GM12878 (cell line): ENCODE results near the gene RMND1.

Experiments used
- ATF2 ChIP-seq: IDR thresholded peaks from 2 replicates; pipeline ENCODE4 v1.6.1; 2012; ENCODE audit warnings: low read length, inconsistent platforms
- EP300 ChIP-seq, 2 experiments: fragments of 150-350 bp in 1 of 2; IDR thresholded peaks; 2 replicates each; pipeline ENCODE4 v1.6.1; 2011 to 2012; ENCODE audit warnings: low read depth in 2 of 2, low read length in 2 of 2, borderline replicate concordance in 1 of 2, improper control_type of control experiment in 1 of 2, inconsistent platforms in 1 of 2; ENCODE audit not compliant: control insufficient read depth in 1 of 2
- EZH2 ChIP-seq: IDR thresholded peaks from 2 replicates; pipeline ENCODE4 v1.6.1; 2012; ENCODE audit warnings: low read depth, mild to moderate bottlenecking, control low read depth, inconsistent platforms, low read length, borderline replicate concordance; ENCODE audit not compliant: control insufficient read depth
- FOXM1 ChIP-seq: IDR thresholded peaks from 2 replicates; pipeline ENCODE4 v1.6.1; 2012; ENCODE audit warnings: low read depth, mild to moderate bottlenecking, inconsistent platforms, low read length, moderate library complexity
- GATAD2B ChIP-seq: fragments of 450-650 bp; conservative IDR thresholded peaks from 2 replicates; pipeline ENCODE4 v1.6.1; 2017; ENCODE audit warnings: low read depth, mild to moderate bottlenecking, moderate library complexity
- HCFC1 ChIP-seq: fragments of 150-350 bp; IDR thresholded peaks from 2 replicates; pipeline ENCODE4 v1.6.1; 2014; ENCODE audit warnings: low read length
- MAX ChIP-seq: IDR thresholded peaks from 2 replicates; pipeline ENCODE4 v1.6.1; 2012; ENCODE audit warnings: low read depth, low read length, improper control_type of control experiment
- MLLT1 ChIP-seq: fragments of 450-650 bp; IDR thresholded peaks from 2 replicates; pipeline ENCODE4 v1.6.1; 2016; ENCODE audit warnings: mild to moderate bottlenecking
- MXI1 ChIP-seq: fragments of 150-350 bp; IDR thresholded peaks from 2 replicates; pipeline ENCODE4 v1.6.1; 2011; ENCODE audit warnings: low read depth, mild to moderate bottlenecking, inconsistent platforms, low read length, improper control_type of control experiment
- POLR2A ChIP-seq: IDR thresholded peaks from 2 replicates; pipeline ENCODE4 v1.6.1; 2011; ENCODE audit warnings: low read depth, mild to moderate bottlenecking, low read length
- RUNX3 ChIP-seq: IDR thresholded peaks from 2 replicates; pipeline ENCODE4 v1.6.1; 2012; ENCODE audit warnings: low read length, inconsistent platforms
- TCF12 ChIP-seq: IDR thresholded peaks from 2 replicates; pipeline ENCODE4 v1.6.1; 2011; ENCODE audit warnings: low read depth, mild to moderate bottlenecking, low read length
- TF ChIP-seq, protein P1 (sequence below), 3 experiments: IDR thresholded peaks in 2 of 3; conservative IDR thresholded peaks in 1 of 3; 2 replicates each; pipeline ENCODE4 v1.5.1; 2011; ENCODE audit warnings: low read depth in 3 of 3, low read length in 3 of 3, mild to moderate bottlenecking in 3 of 3, control low read depth in 2 of 3, moderate library complexity in 2 of 3, inconsistent platforms in 1 of 3, mixed read lengths in 1 of 3; ENCODE audit not compliant: control insufficient read depth in 2 of 3, insufficient read depth in 1 of 3; ENCODE audit errors: extremely low read depth in 1 of 3
- TF ChIP-seq, protein P2 (sequence below): fragments of 150-350 bp; IDR thresholded peaks from 2 replicates; pipeline ENCODE4 v1.6.1; 2016; ENCODE audit warnings: low read depth, low read length

DNA sequence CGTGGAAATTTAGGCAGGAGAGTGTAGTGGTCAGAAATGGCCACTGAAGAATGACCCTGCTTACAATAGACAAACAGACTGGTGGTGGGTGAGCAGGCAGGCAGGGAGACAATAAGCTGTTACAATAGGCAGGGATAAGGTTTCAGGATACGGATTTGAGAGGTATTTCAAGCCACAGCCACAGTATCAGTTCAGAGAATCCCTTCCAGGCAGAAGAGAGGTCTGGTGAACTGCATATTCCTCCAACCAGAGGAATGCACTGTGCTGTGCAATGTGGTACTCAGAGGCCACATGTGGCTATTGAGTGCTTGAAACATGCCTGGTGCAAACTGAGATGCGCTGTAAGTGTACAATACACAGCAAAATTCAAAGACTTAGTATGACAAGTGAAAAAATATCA is 20.6 kb downstream of the RMND1 start:
- TF ChIP-seq MAX (no peak), EZH2 (no peak), HCFC1 (no peak), RUNX3 (no peak), POLR2A (no peak), ATF2 (no peak), FOXM1 (no peak), GATAD2B (no peak), MLLT1 (no peak), TCF12 (no peak), EP300 (IDR thresholded peaks at IDR 0.05; ENCODE audit: borderline replicate concordance in 1 of 2, control insufficient read depth in 1 of 2, low read depth in 2 of 2, low read length in 2 of 2) (no peak), MXI1 (no peak)
- TF ChIP-seq, protein P1, sequence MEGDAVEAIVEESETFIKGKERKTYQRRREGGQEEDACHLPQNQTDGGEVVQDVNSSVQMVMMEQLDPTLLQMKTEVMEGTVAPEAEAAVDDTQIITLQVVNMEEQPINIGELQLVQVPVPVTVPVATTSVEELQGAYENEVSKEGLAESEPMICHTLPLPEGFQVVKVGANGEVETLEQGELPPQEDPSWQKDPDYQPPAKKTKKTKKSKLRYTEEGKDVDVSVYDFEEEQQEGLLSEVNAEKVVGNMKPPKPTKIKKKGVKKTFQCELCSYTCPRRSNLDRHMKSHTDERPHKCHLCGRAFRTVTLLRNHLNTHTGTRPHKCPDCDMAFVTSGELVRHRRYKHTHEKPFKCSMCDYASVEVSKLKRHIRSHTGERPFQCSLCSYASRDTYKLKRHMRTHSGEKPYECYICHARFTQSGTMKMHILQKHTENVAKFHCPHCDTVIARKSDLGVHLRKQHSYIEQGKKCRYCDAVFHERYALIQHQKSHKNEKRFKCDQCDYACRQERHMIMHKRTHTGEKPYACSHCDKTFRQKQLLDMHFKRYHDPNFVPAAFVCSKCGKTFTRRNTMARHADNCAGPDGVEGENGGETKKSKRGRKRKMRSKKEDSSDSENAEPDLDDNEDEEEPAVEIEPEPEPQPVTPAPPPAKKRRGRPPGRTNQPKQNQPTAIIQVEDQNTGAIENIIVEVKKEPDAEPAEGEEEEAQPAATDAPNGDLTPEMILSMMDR (IDR thresholded peaks at IDR 0.05 in 2 of 3, conservative IDR thresholded peaks at IDR 0.05 in 1 of 3; ENCODE audit: control insufficient read depth in 2 of 3, extremely low read depth in 1 of 3, insufficient read depth in 1 of 3, low read depth in 3 of 3, low read length in 3 of 3), result no peak
- TF ChIP-seq, protein P2, sequence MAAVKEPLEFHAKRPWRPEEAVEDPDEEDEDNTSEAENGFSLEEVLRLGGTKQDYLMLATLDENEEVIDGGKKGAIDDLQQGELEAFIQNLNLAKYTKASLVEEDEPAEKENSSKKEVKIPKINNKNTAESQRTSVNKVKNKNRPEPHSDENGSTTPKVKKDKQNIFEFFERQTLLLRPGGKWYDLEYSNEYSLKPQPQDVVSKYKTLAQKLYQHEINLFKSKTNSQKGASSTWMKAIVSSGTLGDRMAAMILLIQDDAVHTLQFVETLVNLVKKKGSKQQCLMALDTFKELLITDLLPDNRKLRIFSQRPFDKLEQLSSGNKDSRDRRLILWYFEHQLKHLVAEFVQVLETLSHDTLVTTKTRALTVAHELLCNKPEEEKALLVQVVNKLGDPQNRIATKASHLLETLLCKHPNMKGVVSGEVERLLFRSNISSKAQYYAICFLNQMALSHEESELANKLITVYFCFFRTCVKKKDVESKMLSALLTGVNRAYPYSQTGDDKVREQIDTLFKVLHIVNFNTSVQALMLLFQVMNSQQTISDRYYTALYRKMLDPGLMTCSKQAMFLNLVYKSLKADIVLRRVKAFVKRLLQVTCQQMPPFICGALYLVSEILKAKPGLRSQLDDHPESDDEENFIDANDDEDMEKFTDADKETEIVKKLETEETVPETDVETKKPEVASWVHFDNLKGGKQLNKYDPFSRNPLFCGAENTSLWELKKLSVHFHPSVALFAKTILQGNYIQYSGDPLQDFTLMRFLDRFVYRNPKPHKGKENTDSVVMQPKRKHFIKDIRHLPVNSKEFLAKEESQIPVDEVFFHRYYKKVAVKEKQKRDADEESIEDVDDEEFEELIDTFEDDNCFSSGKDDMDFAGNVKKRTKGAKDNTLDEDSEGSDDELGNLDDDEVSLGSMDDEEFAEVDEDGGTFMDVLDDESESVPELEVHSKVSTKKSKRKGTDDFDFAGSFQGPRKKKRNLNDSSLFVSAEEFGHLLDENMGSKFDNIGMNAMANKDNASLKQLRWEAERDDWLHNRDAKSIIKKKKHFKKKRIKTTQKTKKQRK, result no peak
